Thyroid gland (tissue), 4 donors: ENCODE data around the gene ACACA.

Experiments
- POLR2A ChIP-seq, 2 donors: fragments of 450-650 bp; IDR thresholded peaks; one replicate each; pipeline ENCODE4 v1.6.1; 2017; ENCODE audit warnings: antibody characterized with exemption in 2 of 2, mild to moderate bottlenecking in 2 of 2, moderate library complexity in 1 of 2
- TF ChIP-seq, protein P1 (sequence below), 6 experiments: fragments of 200-600 bp in 3 of 6; fragments of 450-650 bp in 3 of 6; sonication (generic) in 3 of 6; IDR thresholded peaks; one replicate each; pipeline ENCODE4 v1.5.1; 2016 to 2019; ENCODE audit warnings: antibody characterized with exemption in 6 of 6, mild to moderate bottlenecking in 2 of 6, inconsistent platforms in 1 of 6, moderate library complexity in 1 of 6

GRCh38 chr17:37417852-37418251, 11.2 kb upstream of the ACACA start:
- TF ChIP-seq, protein P1, sequence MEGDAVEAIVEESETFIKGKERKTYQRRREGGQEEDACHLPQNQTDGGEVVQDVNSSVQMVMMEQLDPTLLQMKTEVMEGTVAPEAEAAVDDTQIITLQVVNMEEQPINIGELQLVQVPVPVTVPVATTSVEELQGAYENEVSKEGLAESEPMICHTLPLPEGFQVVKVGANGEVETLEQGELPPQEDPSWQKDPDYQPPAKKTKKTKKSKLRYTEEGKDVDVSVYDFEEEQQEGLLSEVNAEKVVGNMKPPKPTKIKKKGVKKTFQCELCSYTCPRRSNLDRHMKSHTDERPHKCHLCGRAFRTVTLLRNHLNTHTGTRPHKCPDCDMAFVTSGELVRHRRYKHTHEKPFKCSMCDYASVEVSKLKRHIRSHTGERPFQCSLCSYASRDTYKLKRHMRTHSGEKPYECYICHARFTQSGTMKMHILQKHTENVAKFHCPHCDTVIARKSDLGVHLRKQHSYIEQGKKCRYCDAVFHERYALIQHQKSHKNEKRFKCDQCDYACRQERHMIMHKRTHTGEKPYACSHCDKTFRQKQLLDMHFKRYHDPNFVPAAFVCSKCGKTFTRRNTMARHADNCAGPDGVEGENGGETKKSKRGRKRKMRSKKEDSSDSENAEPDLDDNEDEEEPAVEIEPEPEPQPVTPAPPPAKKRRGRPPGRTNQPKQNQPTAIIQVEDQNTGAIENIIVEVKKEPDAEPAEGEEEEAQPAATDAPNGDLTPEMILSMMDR (IDR thresholded peaks at IDR 0.05), result no peak
- no peak for TF ChIP-seq POLR2A (IDR thresholded peaks at IDR 0.05)
